HEK293 (cell line): ENCODE results near the gene FXYD2.

Experiments
- CTCF ChIA-PET: fragments of 350-600 bp; formaldehyde crosslinking; extraction: SDS; loops from one replicate; lab custom pipeline; 2021; ENCODE audit warnings: antibody characterized with exemption; lab: Yijun Ruan, JAX
- POLR2A ChIA-PET: fragments of 300-600 bp; formaldehyde crosslinking; extraction: SDS; loops from one replicate; lab custom pipeline; 2020; ENCODE audit warnings: antibody characterized with exemption, inconsistent platforms; lab: Yijun Ruan, JAX
- H3K27ac ChIP-seq: fragments of 200-500 bp; sonication (Bioruptor generic); 2 replicates; pipeline ENCODE4 v1.5.1; 2014; ENCODE audit warnings: low read depth, low read length, control low read depth, inconsistent platforms; ENCODE audit errors: extremely low read depth
- H3K36me3 ChIP-seq, 2 experiments: fragments of 200-500 bp in 1 of 2; sonication (Bioruptor generic) in 1 of 2; 1 replicate in 1 of 2; 2 replicates in 1 of 2; pipeline ENCODE4 v1.5.1; 2014 to 2017; ENCODE audit warnings: inconsistent platforms in 2 of 2, low read length in 2 of 2; ENCODE audit not compliant: control insufficient read depth in 2 of 2, insufficient read depth in 1 of 2
- H3K4me1 ChIP-seq: fragments of 200-500 bp; sonication (Bioruptor generic); 2 replicates; pipeline ENCODE4 v1.5.1; 2014; ENCODE audit warnings: mild to moderate bottlenecking, low read length, inconsistent platforms; ENCODE audit not compliant: control insufficient read depth, insufficient read depth
- H3K4me3 ChIP-seq: 2 replicates; pipeline ENCODE4 v1.5.1; 2011; ENCODE audit warnings: low read depth, mild to moderate bottlenecking, control low read depth, low read length, moderate library complexity
- H3K9me3 ChIP-seq: fragments of 200-500 bp; sonication (Bioruptor generic); 2 replicates; pipeline ENCODE4 v1.5.1; 2014; ENCODE audit warnings: low read depth, low read length, inconsistent platforms; ENCODE audit not compliant: control insufficient read depth, insufficient read depth
- OVOL3 ChIP-seq: fragments of 450-650 bp; formaldehyde crosslinking; IDR thresholded peaks from 2 replicates; pipeline ENCODE4 v1.5.1; 2016; ENCODE audit warnings: missing biosample characterization, missing genetic modification characterization
- PRDM6 ChIP-seq: fragments of 450-650 bp; formaldehyde crosslinking; IDR thresholded peaks from 2 replicates; pipeline ENCODE4 v1.5.1; 2017; ENCODE audit warnings: missing biosample characterization, missing genetic modification characterization
- RBAK ChIP-seq: fragments of 450-650 bp; formaldehyde crosslinking; IDR thresholded peaks from 2 replicates; pipeline ENCODE4 v1.5.1; 2016; ENCODE audit warnings: missing biosample characterization, missing genetic modification characterization
- YY2 ChIP-seq: fragments of 450-650 bp; formaldehyde crosslinking; IDR thresholded peaks from 2 replicates; pipeline ENCODE4 v1.5.1; 2016; ENCODE audit warnings: missing biosample characterization, missing genetic modification characterization
- ZBTB44 ChIP-seq: fragments of 450-650 bp; IDR thresholded peaks from 2 replicates; pipeline ENCODE4 v1.5.1; 2018; ENCODE audit warnings: missing biosample characterization, mild to moderate bottlenecking, missing genetic modification characterization
- ZBTB7A ChIP-seq: fragments of 450-650 bp; formaldehyde crosslinking; IDR thresholded peaks from 2 replicates; pipeline ENCODE4 v1.5.1; 2016; ENCODE audit warnings: low read depth, missing biosample characterization, missing genetic modification characterization
- ZEB2 ChIP-seq: fragments of 450-650 bp; formaldehyde crosslinking; IDR thresholded peaks from 2 replicates; pipeline ENCODE4 v1.5.1; 2016; ENCODE audit warnings: missing biosample characterization, missing genetic modification characterization
- ZFP41 ChIP-seq: fragments of 450-650 bp; formaldehyde crosslinking; IDR thresholded peaks from 2 replicates; pipeline ENCODE4 v1.5.1; 2016; ENCODE audit warnings: missing biosample characterization, missing genetic modification characterization, borderline replicate concordance
- ZNF140 ChIP-seq: fragments of 450-650 bp; formaldehyde crosslinking; IDR thresholded peaks from 2 replicates; pipeline ENCODE4 v1.5.1; 2016; ENCODE audit warnings: missing biosample characterization, missing genetic modification characterization
- ZNF223 ChIP-seq: fragments of 450-650 bp; formaldehyde crosslinking; IDR thresholded peaks from 2 replicates; pipeline ENCODE4 v1.5.1; 2016; ENCODE audit warnings: missing biosample characterization, missing genetic modification characterization
- ZNF23 ChIP-seq: fragments of 450-650 bp; formaldehyde crosslinking; IDR thresholded peaks from 2 replicates; pipeline ENCODE4 v1.5.1; 2016; ENCODE audit warnings: missing biosample characterization, missing genetic modification characterization, borderline replicate concordance
- ZNF248 ChIP-seq: fragments of 450-650 bp; formaldehyde crosslinking; IDR thresholded peaks from 2 replicates; pipeline ENCODE4 v1.5.1; 2017; ENCODE audit warnings: missing biosample characterization, missing genetic modification characterization
- ZNF292 ChIP-seq: fragments of 450-650 bp; formaldehyde crosslinking; IDR thresholded peaks from 2 replicates; pipeline ENCODE4 v1.5.1; 2016; ENCODE audit warnings: low read depth, missing biosample characterization, missing genetic modification characterization, borderline replicate concordance
- ZNF311 ChIP-seq: fragments of 450-650 bp; formaldehyde crosslinking; IDR thresholded peaks from 2 replicates; pipeline ENCODE4 v1.5.1; 2017; ENCODE audit warnings: missing biosample characterization, missing genetic modification characterization, borderline replicate concordance
- ZNF544 ChIP-seq: fragments of 450-650 bp; formaldehyde crosslinking; IDR thresholded peaks from 2 replicates; pipeline ENCODE4 v1.5.0; 2017; ENCODE audit warnings: missing biosample characterization, missing genetic modification characterization
- ZNF549 ChIP-seq: fragments of 450-650 bp; IDR thresholded peaks from 2 replicates; pipeline ENCODE4 v1.5.1; 2018; ENCODE audit warnings: missing biosample characterization, missing genetic modification characterization, mild to moderate bottlenecking, inconsistent platforms, moderate library complexity
- ZNF580 ChIP-seq: fragments of 450-650 bp; formaldehyde crosslinking; IDR thresholded peaks from 2 replicates; pipeline ENCODE4 v1.5.1; 2016; ENCODE audit warnings: missing biosample characterization, missing genetic modification characterization
- ZNF664 ChIP-seq: fragments of 450-650 bp; formaldehyde crosslinking; IDR thresholded peaks from 2 replicates; pipeline ENCODE4 v1.5.1; 2016; ENCODE audit warnings: missing biosample characterization, missing genetic modification characterization
- ZSCAN16 ChIP-seq: fragments of 450-650 bp; formaldehyde crosslinking; IDR thresholded peaks from 2 replicates; pipeline ENCODE4 v1.5.1; 2016; ENCODE audit warnings: missing biosample characterization, missing genetic modification characterization
- ZXDB ChIP-seq: fragments of 450-650 bp; formaldehyde crosslinking; IDR thresholded peaks from 2 replicates; pipeline ENCODE4 v1.5.1; 2016; ENCODE audit warnings: missing biosample characterization, missing genetic modification characterization

FXYD2 gene

GRCh38 chr11:117837791-117838190, 13.2 kb upstream of the FXYD2 start (continued):
- TF ChIP-seq ZNF664 (tag by site-specific recombination) (no peak), ZNF292 (tag by site-specific recombination) (no peak), ZNF23 (tag by site-specific recombination) (no peak), ZNF248 (no peak), OVOL3 (tag by site-specific recombination) (no peak)

- ChIA-PET CTCF (interaction anchor here (1.5 kb wide), 1 partner anchor 110 kb away, joined by 7 read pairs; no protein-coding TSS in a partner anchor), POLR2A (no interaction called here)
- Histone ChIP-seq H3K9me3 (no peaks in the 10 kb centered on the region), H3K27ac (no peak overlapping the region), H3K4me1 (no peaks in the 10 kb centered on the region), H3K4me3 (no peak overlapping the region), H3K36me3 (no peaks in the 10 kb centered on the region)
- TF ChIP-seq ZNF580 (tag by site-specific recombination) (no peak), ZSCAN16 (tag by site-specific recombination) (no peak), ZNF549 (tag by site-specific recombination) (no peak), ZBTB44 (tag by site-specific recombination) (no peak), ZNF223 (tag by site-specific recombination) (no peak), YY2 (tag by site-specific recombination) (no peak), PRDM6 (tag by site-specific recombination) (no peak), ZFP41 (no peak), ZNF311 (tag by site-specific recombination) (no peak), ZNF544 (tag by site-specific recombination) (no peak), RBAK (tag by site-specific recombination) (no peak), ZNF140 (tag by site-specific recombination) (no peak), ZXDB (no peak), ZBTB7A (tag by site-specific recombination) (no peak), ZEB2 (tag by site-specific recombination) (no peak)
These were observed 12.7 kb upstream of the FXYD2 start for GRCh38 chr11:117837070-117837776.
